Uterus (tissue), 4 donors: Measurements from ENCODE around the gene SPATC1L. TPM values are rescaled to one million over a fixed set of nuclear protein-coding genes. Genes with fewer than 3 reads are reported as not detected.

Experiments used
- DNase-seq, 2 donors: peaks; one replicate each; pipeline ENCODE4 v3.0.0-alpha.2; 2019 to 2020
- H3K27ac ChIP-seq, 2 donors: fragments of 200-600 bp; sonication (generic); 1 replicate in 1 of 2; 2 replicates in 1 of 2; pipeline ENCODE4 v1.5.1; 2016 to 2018
- H3K27me3 ChIP-seq, 2 donors: fragments of 200-600 bp; sonication (generic); one replicate each; pipeline ENCODE4 v1.5.1; 2018 to 2019; ENCODE audit warnings: control low read depth in 1 of 2
- H3K36me3 ChIP-seq, 2 donors: fragments of 200-600 bp; sonication (generic); one replicate each; pipeline ENCODE4 v1.5.1; 2019; ENCODE audit warnings: control low read depth in 1 of 2
- H3K4me1 ChIP-seq, 2 donors: fragments of 200-600 bp; sonication (generic); one replicate each; pipeline ENCODE4 v1.5.1; 2018 to 2019; ENCODE audit warnings: control low read depth in 1 of 2
- H3K4me3 ChIP-seq, 2 donors: fragments of 200-600 bp; sonication (generic); 1 replicate in 1 of 2; 2 replicates in 1 of 2; pipeline ENCODE4 v1.5.1; 2018 to 2019; ENCODE audit warnings: mild to moderate bottlenecking in 1 of 2
- H3K9me3 ChIP-seq, 2 donors: fragments of 200-600 bp; sonication (generic); one replicate each; pipeline ENCODE4 v1.5.1; 2019; ENCODE audit warnings: control low read depth in 1 of 2
- POLR2A ChIP-seq, 2 donors: fragments of 450-650 bp; IDR thresholded peaks; one replicate each; pipeline ENCODE4 v1.6.1; 2016; ENCODE audit warnings: antibody characterized with exemption in 2 of 2, mild to moderate bottlenecking in 1 of 2, moderate library complexity in 1 of 2
- intact Hi-C: fragments of 100-400 bp; cut with DNase I; formaldehyde crosslinking; loops from one replicate; pipeline ENCODE4 v1.15.1; 2023; ENCODE audit warnings: low total_unique reads
- total RNA-seq, 4 donors: library from RNA; depleted of rRNA in 3 of 4; stranded (reverse); fragments of >200 nt in 3 of 4; gene quantifications; one replicate each; pipeline versions ENCODE4 v1.1.0 to v1.2.4, GENCODE V29; 2014 to 2023
- TF ChIP-seq, protein P1 (sequence below), 4 experiments: fragments of 200-600 bp in 2 of 4; fragments of 450-650 bp in 2 of 4; sonication (generic) in 2 of 4; IDR thresholded peaks; one replicate each; pipeline ENCODE4 v1.5.1; 2016 to 2019; ENCODE audit warnings: antibody characterized with exemption in 4 of 4, mild to moderate bottlenecking in 2 of 4, moderate library complexity in 1 of 4
- donor health status: DM: yes; HTN: yes; CAD: no.

The SPATC1L gene
- total RNA-seq, 4 donors from 2014 or later: 4.9 to 10.0 (median 6.4) TPM; not detected in 1

DNA sequence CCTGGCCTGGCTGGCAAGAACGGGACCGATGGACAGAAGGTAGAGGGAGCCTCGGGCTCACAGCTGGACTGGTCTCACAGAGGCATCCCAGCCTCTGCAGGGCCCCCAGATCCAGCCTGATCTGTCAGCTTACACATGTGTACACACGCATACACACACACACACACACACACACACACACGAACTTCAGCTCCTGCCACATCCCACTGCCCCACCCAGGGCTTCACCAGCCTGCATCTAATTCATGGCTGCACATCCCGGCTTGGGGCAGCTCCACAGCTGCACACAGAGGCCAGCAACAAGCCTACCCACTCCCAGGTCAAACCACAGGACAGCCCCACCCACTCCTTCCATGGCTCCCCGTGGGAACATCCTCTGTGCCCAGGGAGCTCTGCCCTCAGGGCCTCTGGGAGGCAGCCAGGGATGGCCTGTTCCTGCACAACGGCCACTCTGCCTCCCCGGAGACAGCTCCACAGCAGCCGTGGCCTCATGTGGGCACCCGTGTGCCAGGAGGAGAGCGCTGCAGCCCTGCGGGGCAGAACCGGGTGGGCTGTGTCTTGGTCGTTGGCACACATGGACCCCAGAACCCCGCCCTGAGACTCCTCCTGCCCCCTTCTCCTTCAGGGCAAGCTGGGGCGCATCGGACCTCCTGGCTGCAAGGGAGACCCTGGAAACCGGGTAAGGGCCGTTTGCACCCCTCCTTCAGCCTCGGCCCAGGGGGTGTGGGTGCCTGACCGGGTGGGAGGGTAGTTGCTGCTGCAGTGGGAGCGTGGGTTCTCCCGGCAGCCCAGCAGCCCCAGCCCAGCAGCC lies 67.3 kb downstream of the SPATC1L start:
- intact Hi-C loops: no loop called here
- Histone ChIP-seq H3K36me3 (no peaks in the 10 kb centered on the region), H3K4me3 (no peak overlapping the region), H3K27me3 (no peaks in the 10 kb centered on the region), H3K27ac (peak overlapping the region in 1 of 2 donors; percentile 15), H3K4me1 (no peaks in the 10 kb centered on the region), H3K9me3 (no peaks in the 10 kb centered on the region)
- DNase-seq: peak; percentile 16 to 18
- TF ChIP-seq, protein P1, sequence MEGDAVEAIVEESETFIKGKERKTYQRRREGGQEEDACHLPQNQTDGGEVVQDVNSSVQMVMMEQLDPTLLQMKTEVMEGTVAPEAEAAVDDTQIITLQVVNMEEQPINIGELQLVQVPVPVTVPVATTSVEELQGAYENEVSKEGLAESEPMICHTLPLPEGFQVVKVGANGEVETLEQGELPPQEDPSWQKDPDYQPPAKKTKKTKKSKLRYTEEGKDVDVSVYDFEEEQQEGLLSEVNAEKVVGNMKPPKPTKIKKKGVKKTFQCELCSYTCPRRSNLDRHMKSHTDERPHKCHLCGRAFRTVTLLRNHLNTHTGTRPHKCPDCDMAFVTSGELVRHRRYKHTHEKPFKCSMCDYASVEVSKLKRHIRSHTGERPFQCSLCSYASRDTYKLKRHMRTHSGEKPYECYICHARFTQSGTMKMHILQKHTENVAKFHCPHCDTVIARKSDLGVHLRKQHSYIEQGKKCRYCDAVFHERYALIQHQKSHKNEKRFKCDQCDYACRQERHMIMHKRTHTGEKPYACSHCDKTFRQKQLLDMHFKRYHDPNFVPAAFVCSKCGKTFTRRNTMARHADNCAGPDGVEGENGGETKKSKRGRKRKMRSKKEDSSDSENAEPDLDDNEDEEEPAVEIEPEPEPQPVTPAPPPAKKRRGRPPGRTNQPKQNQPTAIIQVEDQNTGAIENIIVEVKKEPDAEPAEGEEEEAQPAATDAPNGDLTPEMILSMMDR (IDR thresholded peaks at IDR 0.05): no peak
- TF ChIP-seq POLR2A (IDR thresholded peaks at IDR 0.05): no peak

DNA sequence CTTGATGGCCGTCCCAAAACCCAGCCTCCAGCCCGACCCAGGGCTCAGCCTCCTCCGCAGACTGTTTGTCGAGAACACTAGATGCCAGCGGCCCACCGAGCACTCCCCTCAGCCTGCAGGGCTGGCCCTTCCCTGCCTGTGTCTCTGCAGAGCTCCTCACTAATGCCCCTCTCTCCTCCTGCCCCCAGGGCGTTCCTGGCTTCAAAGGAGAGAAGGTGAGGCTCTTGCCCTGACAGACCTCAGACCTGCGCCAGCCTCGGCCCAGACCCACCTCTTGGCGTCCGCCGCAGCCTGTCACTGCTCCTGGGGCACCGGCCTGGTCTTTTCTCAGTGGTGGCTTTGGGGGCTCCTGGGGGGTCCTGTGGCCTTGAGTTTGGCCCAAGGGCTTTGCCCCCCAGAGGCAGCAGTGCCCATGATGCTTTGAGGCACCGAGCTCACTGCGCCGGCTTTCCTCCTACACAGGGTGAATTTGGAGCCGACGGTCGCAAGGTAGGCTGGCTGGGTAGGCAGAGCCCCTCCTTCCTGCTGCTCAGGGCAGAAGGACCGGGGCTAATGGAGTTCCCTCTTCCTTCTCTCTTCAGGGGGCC lies 68.0 kb downstream of the SPATC1L start:
- TF ChIP-seq, protein P1 (IDR thresholded peaks at IDR 0.05): no peak
- no peak for TF ChIP-seq POLR2A (IDR thresholded peaks at IDR 0.05)
- DNase-seq: peak; percentile 14 to 16
- peak overlapping the region in 1 of 2 donors; percentile 15 for H3K27ac ChIP-seq
- intact Hi-C loops: no loop called here
- no peaks in the 10 kb centered on the region for H3K36me3 ChIP-seq
- H3K27me3 ChIP-seq: no peaks in the 10 kb centered on the region
- no peaks in the 10 kb centered on the region for H3K9me3 ChIP-seq
- no peak overlapping the region for H3K4me3 ChIP-seq
- peaks cover 0 to under 1% of the 10 kb centered on the region in 2 donors for H3K4me1 ChIP-seq

DNA sequence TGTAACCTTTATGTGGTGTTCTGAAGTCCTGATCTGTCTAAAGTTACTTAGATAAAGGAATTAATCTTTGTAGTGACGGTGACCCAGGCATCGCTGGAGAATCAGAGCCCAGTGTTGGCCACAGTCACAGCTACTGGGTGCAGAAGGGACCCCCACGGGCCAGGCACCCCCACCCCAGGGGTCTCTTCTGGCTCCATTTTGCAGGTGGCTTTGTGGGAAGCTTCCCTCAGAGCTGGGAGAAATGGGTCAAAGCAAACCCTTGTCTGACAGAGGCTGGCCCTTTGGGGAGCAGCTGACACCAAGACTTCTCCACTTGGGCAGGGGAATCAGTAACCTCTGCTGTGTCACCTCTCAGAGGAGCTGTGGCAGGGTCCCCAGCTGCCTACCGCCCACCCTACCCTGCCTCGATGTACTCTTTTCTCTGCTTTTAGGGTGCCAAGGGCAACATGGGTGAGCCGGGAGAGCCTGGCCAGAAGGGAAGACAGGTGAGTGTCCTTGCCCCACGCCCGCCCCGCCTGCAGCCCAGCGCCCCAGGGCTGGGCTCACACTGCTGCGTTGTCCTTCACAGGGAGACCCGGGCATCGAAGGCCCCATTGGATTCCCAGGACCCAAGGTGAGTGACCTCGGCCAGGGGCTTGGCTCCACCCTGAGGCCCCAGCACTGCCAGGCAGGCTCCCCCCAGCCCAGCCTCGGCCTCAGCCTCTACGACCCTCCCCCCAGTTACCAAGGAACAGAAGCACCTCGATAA lies 68.6 kb downstream of the SPATC1L start:
- TF ChIP-seq, protein P1 (IDR thresholded peaks at IDR 0.05): no peak
- no peak for TF ChIP-seq POLR2A (IDR thresholded peaks at IDR 0.05)
- Histone ChIP-seq H3K4me1 (peaks cover 0 to 7% of the 10 kb centered on the region in 2 donors), H3K36me3 (no peaks in the 10 kb centered on the region), H3K4me3 (no peak overlapping the region), H3K27ac (peak overlapping the region in 1 of 2 donors; percentile 15), H3K9me3 (no peaks in the 10 kb centered on the region), H3K27me3 (no peaks in the 10 kb centered on the region)
- intact Hi-C loops: no loop called here
- peak; percentile 11 to 14 for DNase-seq

DNA sequence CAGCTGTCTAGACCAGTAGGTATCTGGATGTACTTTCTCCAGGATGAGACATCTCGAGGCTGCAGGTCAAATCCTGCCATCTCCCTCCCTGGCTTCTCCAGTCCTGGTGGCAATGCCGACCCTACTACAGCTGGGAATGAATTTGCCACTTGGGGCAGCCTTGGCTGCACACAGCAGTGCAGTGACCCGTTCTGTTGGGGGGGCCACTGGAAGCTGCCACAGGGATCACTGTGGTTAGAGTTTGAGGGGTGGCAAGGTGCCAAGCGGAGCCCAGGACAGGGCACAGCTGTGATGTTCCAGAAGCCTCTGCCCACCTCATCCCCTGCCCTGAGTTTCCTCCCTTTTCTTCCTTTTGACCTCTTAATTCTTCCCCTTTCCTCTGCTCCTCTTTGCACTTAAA lies 69.3 kb downstream of the SPATC1L start:
- peak in 1 of 2 donors; percentile 24 for DNase-seq

More for the DNA sequence above, 69.3 kb downstream of the SPATC1L start:
- H3K4me1 ChIP-seq: peaks cover 0 to 12% of the 10 kb centered on the region in 2 donors
- H3K9me3 ChIP-seq: no peaks in the 10 kb centered on the region
- intact Hi-C loops: no loop called here
- H3K27ac ChIP-seq: no peak overlapping the region
- no peak for TF ChIP-seq POLR2A (IDR thresholded peaks at IDR 0.05)
- TF ChIP-seq, protein P1 (IDR thresholded peaks at IDR 0.05): no peak
- H3K36me3 ChIP-seq: no peaks in the 10 kb centered on the region
- no peak overlapping the region for H3K4me3 ChIP-seq
- H3K27me3 ChIP-seq: no peaks in the 10 kb centered on the region
